HCEC 1CT (cell line): Measurements from ENCODE around the gene ACTR1B.
"Not testable (repeated sequence)": the region's sequence is repeated elsewhere in the genome, so short reads cannot be mapped to it uniquely, and the experiment has no call there.

Experiments
- DNase-seq: peaks from one replicate; pipeline ENCODE4 v3.0.0-alpha.2; 2017

The ACTR1B gene

GRCh38 chr2:97608745-97609144, 55.1 kb downstream of the ACTR1B start:
- not testable (repeated sequence) for DNase-seq
